Left cardiac atrium (tissue), 4 donors: ENCODE results near the gene SNRPD1. TPM values are rescaled to one million over a fixed set of nuclear protein-coding genes. Genes with fewer than 3 reads are reported as not detected.
A peak's percentile ranks its signal among the peaks of the same experiment; 100 is the strongest.

Source experiments
- ATAC-seq, 2 donors: fragments of 200-7000 bp; cut with Tn5 transposase; one replicate each; pipeline ENCODE4 v1.9.1; 2020; ENCODE audit warnings: mild to moderate bottlenecking in 2 of 2, moderate library complexity in 2 of 2
- DNase-seq: peaks from one replicate; pipeline ENCODE4 v3.0.0-alpha.2; 2020
- intact Hi-C, 2 donors: fragments of 100-400 bp; cut with DNase I; formaldehyde crosslinking; loops; one replicate each; pipeline versions ENCODE4 v1.14.1 to v1.15.1; 2022 to 2023
- microRNA-seq, 2 donors: library from miRNA; unstranded; fragments of <30 nt; microRNA quantifications; one replicate each; pipeline ENCODE4 v1.2.0, GENCODE V29; 2020
- total RNA-seq, 2 donors: library from RNA; stranded (reverse); fragmentation: NEBNext Ultra II Directional; extraction: Animal tissue kit (Norgen Biotek cat#: 25700); gene quantifications; one replicate each; pipeline ENCODE4 v1.2.1, GENCODE V29; 2021
- donor health status: DM: no; HTN: yes; CAD: no.
- donor health status: DM: no; HTN: yes; CAD: no; lungs with severe emphysema.
- donor health status: DM: yes; HTN: yes; CAD: no.
- donor health status: Dilated cardiomyopathy.

The SNRPD1 gene
- total RNA-seq, 2 donors from 2014 or later, result 21.2 to 36.9 TPM

DNA sequence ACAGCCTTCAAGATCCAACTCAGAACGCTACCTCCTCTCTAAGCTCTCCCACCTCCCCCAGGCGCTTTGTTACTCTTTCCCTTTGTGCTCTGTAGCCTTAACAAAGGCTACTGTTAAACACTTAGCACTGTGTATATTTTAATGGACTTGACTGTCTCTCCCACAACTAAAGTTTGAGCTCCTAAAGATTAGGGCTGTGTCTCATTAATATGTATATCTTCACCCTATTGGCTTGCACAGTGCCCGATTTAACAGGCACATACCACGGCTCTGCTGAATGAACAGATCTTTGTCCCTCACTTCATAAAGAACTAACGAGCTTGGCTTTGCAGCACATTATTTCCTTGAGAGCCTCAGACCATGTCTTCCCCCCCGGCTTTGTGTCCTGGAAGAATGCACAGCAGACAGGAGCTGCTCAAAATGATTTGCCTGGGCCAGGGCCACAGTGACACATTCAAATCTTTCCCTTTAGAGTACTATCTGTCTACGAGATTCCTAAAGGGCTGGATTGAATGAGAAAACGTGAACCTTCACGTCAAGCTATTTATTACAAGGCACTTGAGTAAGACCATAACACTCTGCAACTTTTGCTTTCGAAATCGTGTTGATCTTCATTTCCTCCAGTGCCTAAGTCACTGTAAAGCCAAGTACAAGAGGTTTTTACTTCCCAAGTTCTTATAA, 70.4 kb downstream of the SNRPD1 start:
- ATAC-seq (peak; percentile 70 to 79), DNase-seq (no peak)
- intact Hi-C loops, result no loop called here

Small RNAs within 50 kb of the gene (microRNA-seq; reads per million reads assigned to microRNA genes)
- 0.27 to 0.60 reads per million in 2 donors for gene MIR320C1

Other genes with a start within 250 kb of the SNRPD1 start
- 10 to 100 TPM in 1 of 2 donors, 1 to 10 TPM in 1; 8.6 to 11.7 TPM for gene ESCO1, start 11.6 kb upstream of the SNRPD1 start, total RNA-seq
- gene ABHD3, start 92.5 kb downstream of the SNRPD1 start, total RNA-seq, result 1 to 10 TPM; 6.6 to 8.7 TPM
- 10 to 100 TPM; 21.0 to 26.6 TPM for gene MIB1, start 128.5 kb downstream of the SNRPD1 start, total RNA-seq